HG02884 (cell line): ENCODE results near the gene PINLYP.

Experiments used
- ATAC-seq: cut with Tn5 transposase; IDR thresholded peaks from one replicate; pipeline ENCODE4 v1.9.1; 2021; ENCODE audit warnings: mild to moderate bottlenecking, moderate library complexity; ENCODE audit not compliant: unreplicated experiment

PINLYP gene

DNA sequence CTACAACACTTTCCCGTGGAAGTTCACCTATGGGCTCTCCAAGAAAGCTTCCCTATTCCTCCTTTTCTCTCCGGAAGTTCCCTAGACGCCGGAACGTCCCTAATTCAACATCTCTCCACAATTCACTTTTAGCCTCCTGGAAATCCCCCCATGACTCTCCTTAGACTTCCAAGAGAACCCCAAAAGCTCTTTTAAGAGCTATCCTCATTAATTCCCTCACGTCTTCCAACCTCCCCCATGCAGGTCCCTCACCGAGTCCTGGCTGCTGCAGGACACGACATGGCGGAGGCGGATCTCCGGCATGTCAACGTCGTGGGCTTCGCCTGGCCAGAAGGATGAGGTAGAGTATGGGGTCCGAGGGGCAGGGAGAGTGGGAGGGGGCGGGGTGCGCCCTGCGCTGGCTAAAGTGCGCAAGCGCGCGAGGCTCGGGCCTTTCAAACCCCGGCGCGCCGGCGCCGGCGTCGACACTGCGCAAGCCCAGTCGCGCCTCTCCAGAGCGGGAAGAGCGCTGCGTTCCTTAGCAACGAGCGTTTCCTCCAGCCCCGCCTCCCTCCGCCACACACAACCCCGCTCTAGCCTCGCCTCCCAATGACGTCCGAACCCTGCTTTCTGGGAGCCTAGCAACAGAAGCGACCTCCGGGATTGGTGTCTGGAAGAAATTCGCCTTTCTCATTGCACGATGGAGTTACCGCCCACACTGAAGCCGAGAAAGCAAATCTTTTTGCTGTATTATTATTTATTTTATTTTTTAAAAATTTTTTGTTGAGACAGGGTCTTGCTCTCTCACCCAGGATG lies at the start of gene PINLYP, which contains the start of gene XRCC1:
Gene PINLYP, plus strand, starts transcription at position 646 of the 795 bp plus-strand sequence. CDS start 1,391 bp downstream, outside the sequence.
Gene XRCC1, minus strand, starts transcription at position 372 of the 795 bp plus-strand sequence. Its CDS starts 69 bp downstream, at position 303.
- peak; percentile 97 for ATAC-seq

DNA sequence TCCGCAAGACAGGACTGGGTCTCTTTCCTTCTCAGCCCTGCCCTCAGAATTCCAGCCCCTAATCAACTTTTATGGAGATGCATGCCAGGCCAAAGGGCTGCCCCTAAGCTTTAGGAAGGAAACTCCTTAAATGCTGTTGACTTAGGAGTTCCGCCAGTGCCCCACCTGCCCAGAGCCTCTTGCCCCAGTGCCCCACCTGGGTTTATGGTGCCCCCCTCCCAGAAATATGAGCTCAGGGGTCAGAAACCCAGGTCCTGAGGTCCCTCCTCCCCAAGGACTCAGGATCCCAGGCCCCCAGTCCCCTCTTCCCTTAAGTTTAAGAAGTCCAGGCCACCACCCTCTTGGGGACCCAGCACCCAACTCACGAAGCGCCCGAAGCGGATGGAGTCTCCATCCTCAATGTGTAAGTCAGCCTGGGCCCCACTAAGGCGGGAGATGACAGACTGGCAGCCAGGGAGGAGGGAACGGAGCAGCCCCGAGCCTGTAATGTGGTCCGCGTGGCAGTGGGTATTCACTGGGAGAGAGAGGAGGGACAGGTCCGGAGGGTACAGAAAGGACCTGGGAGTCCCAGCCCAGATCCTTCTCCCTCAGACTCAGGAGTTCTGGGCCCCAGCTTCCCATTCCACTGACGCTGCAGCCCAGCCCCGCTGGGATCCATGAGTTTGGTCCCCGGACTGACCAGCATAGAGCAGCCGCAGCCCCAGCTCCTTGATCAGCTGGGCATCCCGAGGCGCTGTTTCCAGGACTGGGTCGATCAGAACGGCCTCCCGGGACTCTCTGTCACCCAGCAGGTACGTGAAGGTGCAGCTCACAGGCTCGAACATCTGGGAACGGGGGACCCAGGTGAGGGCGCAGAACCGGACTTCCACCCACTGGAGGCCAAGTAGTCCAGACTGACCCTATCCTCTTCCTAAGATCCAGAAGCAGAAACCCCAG lies 49.5 kb upstream of the PINLYP start:
- no peak for ATAC-seq

DNA sequence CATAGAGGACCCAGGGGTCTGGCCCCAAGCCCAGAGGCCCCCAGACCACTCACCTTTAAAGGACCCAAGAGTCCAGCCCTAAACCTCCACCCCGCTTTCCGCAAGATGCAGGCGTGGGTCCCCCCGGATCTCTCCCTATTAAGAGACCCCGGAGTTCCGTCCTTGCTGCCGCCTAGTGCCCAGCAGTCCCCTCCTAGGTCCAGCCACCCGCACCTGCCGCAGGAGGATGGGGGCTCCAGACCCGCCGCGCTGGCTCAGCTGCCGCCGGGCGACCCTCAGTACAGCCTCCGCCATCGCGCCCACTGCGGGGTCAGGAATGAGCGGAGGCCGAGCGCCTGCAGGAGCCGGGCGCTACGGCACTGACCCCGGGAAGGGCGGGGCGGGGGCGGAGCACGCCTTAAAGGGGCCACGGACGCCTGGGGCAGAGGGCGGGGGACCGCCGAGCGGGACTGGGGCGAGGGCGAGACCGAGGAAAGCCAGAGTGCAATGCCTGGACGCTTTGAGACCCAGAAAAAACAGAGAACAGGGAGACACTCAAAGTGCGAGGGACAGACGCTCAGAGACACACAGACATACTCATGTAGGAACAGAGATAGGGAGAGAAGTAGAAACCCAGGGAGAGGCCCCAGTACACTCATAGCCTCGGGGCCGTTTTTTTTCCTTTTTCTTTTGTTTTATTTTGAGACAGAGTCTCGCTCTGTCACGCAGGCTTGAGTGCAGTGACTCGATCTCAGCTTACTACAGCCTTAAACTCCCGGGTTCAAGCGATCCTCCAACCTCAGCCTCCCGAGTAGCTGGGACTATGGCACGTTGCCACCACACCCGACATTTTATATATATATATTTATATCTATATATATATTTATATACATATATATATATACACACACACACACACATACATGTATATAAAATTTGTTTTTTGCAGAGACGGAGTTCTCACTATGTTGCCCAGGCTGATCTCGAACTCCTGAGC lies 48.4 kb upstream of the PINLYP start, which contains the start of gene ETHE1:
Gene ETHE1, minus strand, starts transcription at position 318 of the 976 bp plus-strand sequence. Its CDS starts 24 bp downstream, at position 294.
- peak; percentile 63 for ATAC-seq

DNA sequence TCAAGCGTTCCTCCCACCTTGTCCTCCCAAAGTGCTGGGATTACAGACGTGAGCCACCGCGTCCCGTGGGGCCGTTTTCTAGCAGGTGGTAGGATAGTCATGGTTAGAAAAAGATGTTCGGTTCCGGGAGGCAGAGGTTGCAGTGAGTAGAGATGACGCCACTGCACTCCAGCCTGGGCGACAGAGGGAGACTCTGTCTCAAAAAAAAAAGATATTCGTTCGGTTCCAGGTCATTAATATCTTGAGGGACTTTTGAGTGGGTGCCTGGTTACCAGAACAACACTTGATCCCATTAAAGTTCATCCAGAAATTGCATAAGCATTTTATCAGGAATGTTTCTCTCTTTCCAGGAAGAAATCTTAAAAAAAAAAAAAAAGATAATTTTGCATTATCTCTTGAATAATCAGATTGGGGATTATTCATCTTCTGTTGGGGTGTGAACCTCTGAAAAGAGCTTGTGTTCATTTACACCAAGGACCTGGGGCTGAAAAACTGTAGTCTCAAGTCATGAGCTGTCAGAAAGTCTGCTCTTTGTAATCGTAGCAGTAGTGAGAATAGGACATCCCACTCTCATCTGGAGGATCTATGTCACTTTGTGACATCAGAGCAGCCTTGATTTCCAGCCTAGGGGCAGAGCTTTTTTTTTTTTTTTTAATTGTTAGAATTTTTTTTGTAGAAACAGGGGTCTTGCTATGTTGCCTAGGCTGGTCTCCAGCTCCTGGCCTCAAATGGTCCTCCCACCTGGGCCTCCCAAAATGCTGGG lies 47.6 kb upstream of the PINLYP start:
- ATAC-seq: no peak

DNA sequence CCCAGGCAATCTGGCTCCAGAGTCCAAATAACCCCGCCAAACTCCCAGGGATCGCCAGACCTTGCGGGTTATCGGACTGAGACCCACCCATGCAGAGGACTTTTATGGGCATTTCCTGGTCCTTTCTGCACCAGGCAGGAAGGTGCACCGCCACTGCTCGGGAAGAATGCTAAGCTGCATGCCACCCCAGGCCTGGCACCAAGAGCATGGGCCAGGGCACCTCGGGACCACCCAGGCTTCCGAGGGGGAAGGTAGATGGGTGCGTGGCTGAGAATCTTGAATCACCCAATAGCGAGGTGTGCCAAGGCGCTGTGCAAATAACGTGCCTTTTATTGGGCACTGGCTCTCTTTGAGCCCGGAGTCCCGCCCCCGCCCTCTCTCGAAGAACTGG lies 43.0 kb upstream of the PINLYP start:
- ATAC-seq: no peak

DNA sequence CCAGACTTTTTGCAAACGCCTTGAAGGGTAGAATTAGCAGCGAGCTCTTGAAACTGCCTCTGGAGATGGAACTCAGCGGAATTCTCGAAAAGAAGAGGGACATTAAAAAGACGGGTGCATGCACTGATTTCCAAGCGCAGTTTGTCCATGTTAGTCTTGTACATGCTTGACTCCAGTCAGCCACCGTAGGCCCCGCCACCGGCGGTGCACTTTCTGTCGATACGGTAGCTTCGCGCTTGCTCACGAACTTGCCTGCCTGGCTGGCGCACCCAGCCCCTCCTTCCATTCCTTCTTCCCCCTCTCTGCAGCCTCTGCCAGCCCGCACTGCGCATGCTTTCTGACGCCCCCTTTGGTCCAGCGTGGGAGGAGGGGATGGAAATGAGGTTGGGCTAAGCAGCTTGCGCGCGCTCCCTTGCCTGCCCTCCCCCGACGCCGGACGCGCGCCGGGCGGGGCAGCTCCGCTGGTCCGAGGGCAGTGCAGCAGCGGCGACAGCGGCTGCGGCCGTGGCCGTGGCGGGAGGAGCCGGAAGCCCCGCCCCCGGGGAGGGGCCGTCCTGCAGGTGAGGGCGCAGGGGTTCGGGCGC lies 42.5 kb upstream of the PINLYP start, which contains the start of gene ZNF575:
Gene ZNF575, plus strand, starts transcription at position 227 of the 584 bp plus-strand sequence. CDS start 1,235 bp downstream, outside the sequence.
- ATAC-seq: peak; percentile 48

DNA sequence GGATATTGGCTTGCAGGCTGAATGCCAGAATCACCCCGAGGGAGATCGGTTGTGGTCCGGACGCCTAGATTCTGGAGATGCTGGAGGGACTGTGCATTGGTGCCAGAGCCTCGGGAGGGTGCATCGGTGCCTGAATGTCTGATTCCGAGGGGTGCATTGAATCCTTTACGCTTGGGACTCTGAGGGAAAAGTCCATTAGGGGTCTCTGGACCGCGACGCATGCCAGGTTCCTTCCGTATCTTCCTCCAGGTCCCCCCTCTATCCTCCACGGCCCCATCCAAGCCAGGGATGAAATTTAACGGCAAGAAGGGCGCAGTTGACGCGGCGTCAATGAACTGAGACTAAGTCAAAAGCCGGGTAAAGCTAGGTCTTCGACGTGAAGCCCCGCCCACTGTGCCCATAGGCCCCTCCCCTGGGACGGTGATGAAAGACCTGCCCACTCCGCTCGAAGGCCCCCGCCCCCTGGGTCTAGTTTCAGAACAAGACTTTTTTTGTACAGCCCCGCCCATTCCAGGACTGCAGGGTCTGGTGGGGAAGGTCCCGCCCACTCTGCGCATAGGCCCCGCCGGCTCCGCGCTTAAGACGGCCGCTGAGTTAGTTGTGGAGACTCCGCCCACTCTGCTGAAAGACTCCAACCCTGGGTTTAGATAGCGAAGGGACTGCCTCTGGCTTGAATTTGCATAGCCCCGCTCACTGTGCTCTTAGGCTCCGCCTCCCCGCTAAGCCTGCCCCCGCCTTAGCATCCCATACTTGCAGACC lies 41.9 kb upstream of the PINLYP start:
- peak; percentile 51 for ATAC-seq

DNA sequence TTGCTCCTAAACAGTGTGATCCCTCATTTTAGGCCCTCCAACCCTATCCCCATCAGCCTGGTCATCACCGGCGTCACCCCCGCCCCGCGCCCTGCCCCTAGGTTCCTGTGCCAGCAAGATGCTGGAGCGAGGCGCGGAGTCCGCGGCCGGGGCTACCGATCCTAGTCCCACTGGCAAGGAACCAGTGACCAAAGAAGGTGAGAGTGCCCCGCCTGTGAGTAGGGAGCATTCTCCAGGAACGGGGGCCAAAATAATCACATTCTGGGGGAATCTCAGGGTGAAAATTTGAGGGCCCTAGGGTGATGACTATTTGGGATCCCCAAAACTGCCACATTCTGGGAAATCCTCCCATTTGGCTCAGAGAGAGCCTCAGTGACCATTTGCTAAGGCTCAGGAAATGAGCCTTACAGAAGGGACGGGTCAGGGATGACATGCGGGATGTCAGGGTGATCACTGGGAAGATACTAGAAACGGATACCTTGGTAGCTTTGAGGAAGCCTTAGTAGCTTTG lies 41.2 kb upstream of the PINLYP start:
- no peak for ATAC-seq

DNA sequence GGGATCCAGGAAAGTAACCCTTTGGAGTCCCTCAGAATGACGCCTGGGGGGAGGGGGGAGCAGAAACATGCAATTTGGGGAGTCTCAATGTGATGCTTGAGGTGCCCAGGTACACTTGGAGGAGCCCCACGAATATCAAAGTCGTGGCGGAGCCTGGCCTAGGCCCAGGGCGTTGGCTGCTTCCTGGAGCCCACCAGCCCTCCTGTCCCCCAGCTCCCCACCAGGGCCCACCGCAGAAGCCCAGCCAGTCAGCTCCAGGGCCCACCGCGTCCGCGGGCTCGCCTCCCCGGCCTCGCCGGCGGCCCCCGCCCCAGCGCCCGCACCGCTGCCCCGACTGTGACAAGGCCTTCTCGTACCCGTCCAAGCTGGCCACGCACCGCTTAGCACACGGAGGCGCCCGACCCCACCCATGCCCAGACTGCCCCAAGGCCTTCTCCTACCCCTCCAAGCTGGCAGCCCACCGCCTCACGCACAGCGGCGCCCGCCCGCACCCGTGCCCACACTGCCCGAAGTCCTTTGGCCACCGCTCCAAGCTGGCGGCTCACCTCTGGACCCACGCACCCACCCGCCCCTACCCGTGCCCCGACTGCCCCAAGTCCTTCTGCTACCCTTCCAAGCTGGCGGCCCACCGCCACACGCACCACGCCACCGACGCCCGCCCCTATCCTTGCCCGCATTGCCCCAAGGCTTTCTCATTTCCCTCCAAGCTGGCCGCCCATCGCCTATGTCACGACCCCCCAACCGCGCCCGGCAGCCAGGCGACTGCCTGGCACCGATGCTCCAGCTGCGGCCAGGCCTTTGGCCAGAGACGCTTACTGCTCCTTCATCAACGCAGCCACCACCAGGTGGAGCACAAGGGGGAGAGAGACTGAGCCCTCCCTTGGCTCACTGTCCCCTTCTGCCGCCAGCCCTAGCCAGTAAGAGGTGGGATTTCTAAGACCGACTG lies 40.5 kb upstream of the PINLYP start:
- ATAC-seq: no peak

DNA sequence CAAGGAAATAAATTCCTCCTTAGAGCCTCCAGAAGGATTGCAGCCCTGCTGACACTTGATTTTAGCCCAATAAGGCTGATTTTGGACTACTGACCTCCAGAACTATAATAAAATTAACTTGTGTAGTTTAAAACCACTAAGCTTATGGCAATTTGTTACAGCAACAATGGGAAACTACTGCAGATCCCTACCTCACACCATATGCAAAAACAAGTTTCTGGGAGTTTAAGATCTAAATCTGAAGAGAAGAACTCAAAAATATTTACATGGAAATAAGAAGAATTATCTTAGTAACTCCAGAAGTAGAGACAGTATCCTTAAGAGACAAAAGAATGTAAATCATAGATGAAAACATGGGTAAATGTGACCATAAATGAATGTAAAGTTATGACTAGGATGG lies 36.7 kb upstream of the PINLYP start:
- no peak for ATAC-seq

DNA sequence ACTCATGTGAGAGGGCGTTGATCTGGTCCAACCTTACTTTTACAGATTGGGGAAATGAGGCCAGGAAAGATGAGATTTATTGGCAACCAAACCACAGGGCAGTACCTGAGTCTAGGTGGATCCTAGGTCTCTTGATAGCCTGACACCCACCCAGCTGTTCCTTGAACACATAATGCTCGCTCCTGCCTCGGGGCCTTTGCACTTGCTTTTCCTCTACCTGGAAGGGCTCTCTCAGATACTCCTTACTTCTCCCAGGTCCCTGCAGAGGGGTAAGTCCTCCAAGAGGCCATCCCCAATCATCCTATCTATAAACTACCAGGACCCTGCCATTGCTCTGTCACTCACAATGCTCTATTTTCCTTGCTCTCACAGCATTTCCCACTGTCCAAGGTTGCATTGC lies 35.2 kb upstream of the PINLYP start:
- ATAC-seq: no peak

DNA sequence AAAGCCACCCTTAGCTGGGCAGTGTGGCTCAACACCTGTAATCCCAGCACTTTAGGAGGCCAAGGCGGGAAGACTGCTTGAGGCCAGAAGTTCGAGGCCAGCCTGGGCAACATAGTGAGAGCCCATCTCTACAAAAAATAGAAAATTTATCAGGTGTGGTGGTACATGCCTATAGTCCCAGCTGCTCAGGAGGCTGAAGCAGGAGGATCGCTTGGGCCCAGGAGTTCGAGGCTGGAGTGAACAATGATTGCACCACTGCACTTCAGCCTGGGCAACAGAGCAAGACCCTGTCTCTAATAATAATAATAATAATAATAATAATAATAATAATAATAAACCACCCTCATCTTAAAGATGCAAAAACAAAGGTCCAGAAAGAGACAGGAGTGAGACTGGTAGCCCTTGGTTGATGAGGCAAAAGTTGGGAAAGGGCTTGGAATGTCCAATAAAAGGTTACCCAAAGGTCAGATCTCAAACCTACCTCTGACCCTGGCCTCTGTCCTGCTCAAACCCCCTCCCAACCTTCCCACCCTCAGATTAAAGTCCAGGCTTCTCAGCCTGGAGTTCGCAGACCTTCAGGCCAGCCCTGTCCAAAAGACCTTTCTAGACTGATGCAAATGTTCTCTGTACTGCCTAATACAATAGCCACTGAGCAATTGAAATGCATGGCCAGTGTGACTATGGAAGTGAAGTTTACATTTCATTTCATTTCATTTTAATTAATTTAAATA lies 33.5 kb upstream of the PINLYP start:
- ATAC-seq: no peak

DNA sequence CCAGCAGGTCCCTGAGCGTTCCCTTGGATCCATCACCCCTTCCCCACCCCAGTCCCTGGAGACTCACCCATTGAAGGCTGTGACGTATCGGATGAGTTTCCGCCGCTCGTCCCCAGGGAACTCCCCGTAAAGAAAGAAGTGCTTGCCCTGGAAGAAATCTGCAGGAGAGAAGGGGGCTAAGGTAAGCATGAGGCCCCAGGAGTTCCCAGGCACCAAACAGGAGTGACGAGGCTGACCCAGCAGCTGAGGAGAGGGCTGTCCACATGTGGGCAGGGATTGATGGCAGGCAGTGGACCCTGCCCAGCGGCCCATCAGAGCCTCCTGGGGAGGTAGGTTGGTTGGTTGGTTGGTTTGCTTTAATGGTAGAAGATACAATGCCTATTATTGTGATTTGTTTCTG lies 31.5 kb upstream of the PINLYP start:
- no peak for ATAC-seq

DNA sequence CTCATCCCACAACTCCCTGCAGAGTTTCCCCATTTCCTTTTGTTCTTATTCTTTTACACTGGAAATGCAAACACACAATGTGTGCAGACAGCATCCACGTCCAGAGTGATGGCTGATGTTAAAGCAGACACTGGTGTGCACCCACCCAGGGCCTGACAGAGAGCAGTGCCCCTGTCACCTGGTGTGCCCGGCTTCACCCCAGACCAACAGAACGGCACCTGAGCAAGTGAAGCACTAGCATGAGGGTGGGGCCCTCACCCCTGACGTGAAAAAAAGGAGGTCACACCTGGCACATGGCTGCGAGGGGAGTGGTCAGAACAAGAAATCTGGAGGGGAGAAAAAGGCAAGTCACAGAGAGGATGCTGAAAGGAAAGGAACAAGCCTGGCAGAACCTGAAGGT lies 30.3 kb upstream of the PINLYP start:
- no peak for ATAC-seq

DNA sequence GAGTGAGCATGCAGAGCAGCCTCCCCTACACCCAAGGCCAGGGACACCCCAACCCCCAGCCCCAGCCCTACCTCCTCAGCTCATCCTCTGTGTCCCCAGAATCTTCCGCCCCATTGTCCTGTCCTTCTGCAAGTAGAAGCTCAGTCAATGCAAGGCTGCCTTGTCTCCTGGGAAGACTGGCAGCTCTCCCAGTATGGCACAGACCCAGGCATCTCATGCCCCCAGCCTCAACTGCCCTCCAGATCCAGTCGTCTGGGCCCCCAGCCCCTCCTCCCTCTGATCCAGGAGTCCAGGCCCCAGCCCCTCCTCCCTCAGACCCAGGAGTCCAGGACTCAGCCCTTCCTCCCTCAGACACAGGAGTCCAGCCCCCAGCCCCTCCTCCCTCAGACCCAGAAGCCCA lies 29.6 kb upstream of the PINLYP start:
- no peak for ATAC-seq

DNA sequence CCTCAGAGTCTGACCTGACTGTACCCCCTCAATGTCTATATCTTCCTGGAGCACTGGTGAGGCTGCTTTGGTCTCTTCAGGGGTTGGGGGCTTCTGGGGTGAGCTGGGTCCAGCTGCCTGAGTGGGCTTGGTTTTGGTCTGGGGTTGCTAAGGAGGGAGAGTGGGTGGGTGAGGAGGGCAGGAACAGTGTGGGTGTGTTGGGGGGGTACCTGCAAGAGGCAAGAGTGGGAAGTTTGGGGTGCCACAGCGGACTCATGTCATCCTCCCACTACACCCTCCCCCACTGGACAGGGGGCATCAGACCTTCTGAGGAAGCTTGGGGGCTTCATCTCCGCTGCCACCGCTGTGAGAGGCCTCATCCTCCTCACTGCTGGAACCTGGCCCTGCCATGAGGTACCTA lies 29.0 kb upstream of the PINLYP start:
- no peak for ATAC-seq
